SKM-1 treated with dmso at 0.1 percent for 144 hours (cell line): ENCODE results near the gene EEF2KMT.
"Not testable (repeated sequence)": the region's sequence is repeated elsewhere in the genome, so short reads cannot be mapped to it uniquely, and the experiment has no call there.

Source experiments
- DNase-seq: peaks from one replicate; lab custom pipeline; 2025; ENCODE audit not compliant: unreplicated experiment; lab: John Stamatoyannopoulos, UW

The EEF2KMT gene

GRCh38 chr16:5097470-5098220, at the start of gene EEF2KMT:
Gene EEF2KMT, minus strand, starts transcription at chr16:5097795. Its CDS starts 56 bp downstream, at chr16:5097739.
- peak; percentile 94 for DNase-seq

GRCh38 chr16:5144621-5144956, 47.0 kb upstream of the EEF2KMT start:
- DNase-seq: not testable (repeated sequence)

- no peak for DNase-seq
These were observed 46.4 kb upstream of the EEF2KMT start for GRCh38 chr16:5143761-5144620.

- DNase-seq: not testable (repeated sequence)
These were observed 42.6 kb upstream of the EEF2KMT start for GRCh38 chr16:5140151-5140550.

- DNase-seq: not testable (repeated sequence)
These were observed 37.3 kb upstream of the EEF2KMT start for GRCh38 chr16:5134739-5135452.

GRCh38 chr16:5132915-5133600, 35.5 kb upstream of the EEF2KMT start:
- DNase-seq: not testable (repeated sequence)

GRCh38 chr16:5131467-5132004, 33.9 kb upstream of the EEF2KMT start:
- not testable (repeated sequence) for DNase-seq

GRCh38 chr16:5117300-5118087, 19.9 kb upstream of the EEF2KMT start:
- not testable (repeated sequence) for DNase-seq

GRCh38 chr16:5116780-5117295, 19.2 kb upstream of the EEF2KMT start:
- not testable (repeated sequence) for DNase-seq

GRCh38 chr16:5110933-5111332, 13.3 kb upstream of the EEF2KMT start:
- not testable (repeated sequence) for DNase-seq

- DNase-seq: no peak
These were observed 11.0 kb upstream of the EEF2KMT start for GRCh38 chr16:5108505-5109158.

- DNase-seq: not testable (repeated sequence)
These were observed 7.4 kb upstream of the EEF2KMT start for GRCh38 chr16:5105039-5105438.

- DNase-seq: not testable (repeated sequence)
These were observed 5.9 kb upstream of the EEF2KMT start for GRCh38 chr16:5103296-5104032.

GRCh38 chr16:5099174-5099573, 1.6 kb upstream of the EEF2KMT start:
- DNase-seq: not testable (repeated sequence)

- peak; percentile 4 for DNase-seq
These were observed 895 bp upstream of the EEF2KMT start for GRCh38 chr16:5098221-5099159.

- not testable (repeated sequence) for DNase-seq
These were observed 530 bp downstream of the EEF2KMT start for GRCh38 chr16:5097061-5097469.

GRCh38 chr16:5096437-5097060, 1.0 kb downstream of the EEF2KMT start:
- DNase-seq: not testable (repeated sequence)
